ENCODE measurements around the gene ELAVL1.

ELAVL1 gene

GRCh38 chr19:8021374-8021773 is 15.9 kb upstream of the ELAVL1 start:
- DNase-seq (ENCODE audit: low read depth in 2 of 2, low spot score in 1 of 2), result no peak

- DNase-seq (ENCODE audit: low read depth in 2 of 2, low spot score in 1 of 2), result no peak
Measured at GRCh38 chr19:8020681-8021080, 15.2 kb upstream of the ELAVL1 start.

- no peak for DNase-seq (ENCODE audit: low read depth in 2 of 2, low spot score in 1 of 2)
Measured at GRCh38 chr19:8017808-8018207, 12.4 kb upstream of the ELAVL1 start.

- peak in 1 of 2 donors; percentile 16 for DNase-seq (ENCODE audit: low read depth in 2 of 2, low spot score in 1 of 2)
Measured at GRCh38 chr19:8004723-8005513, 523 bp downstream of the ELAVL1 start.

GRCh38 chr19:8004001-8004400 is 1.4 kb downstream of the ELAVL1 start:
- no peak for DNase-seq (ENCODE audit: low read depth in 2 of 2, low spot score in 1 of 2)

- DNase-seq (ENCODE audit: low read depth in 2 of 2, low spot score in 1 of 2), result peak; percentile 30 to 36
Measured at GRCh38 chr19:8001995-8002849, 3.2 kb downstream of the ELAVL1 start.

GRCh38 chr19:8001651-8001994 is 3.8 kb downstream of the ELAVL1 start:
- DNase-seq (ENCODE audit: low read depth in 2 of 2, low spot score in 1 of 2), result no peak

GRCh38 chr19:8000298-8001038 is 5.0 kb downstream of the ELAVL1 start:
- no peak for DNase-seq (ENCODE audit: low read depth in 2 of 2, low spot score in 1 of 2)

GRCh38 chr19:7999376-7999775 is 6.1 kb downstream of the ELAVL1 start:
- no peak for DNase-seq (ENCODE audit: low read depth in 2 of 2, low spot score in 1 of 2)

GRCh38 chr19:7997809-7998480 is 7.5 kb downstream of the ELAVL1 start:
- no peak for DNase-seq (ENCODE audit: low read depth in 2 of 2, low spot score in 1 of 2)

GRCh38 chr19:7996883-7997282 is 8.6 kb downstream of the ELAVL1 start:
- DNase-seq (ENCODE audit: low read depth in 2 of 2, low spot score in 1 of 2), result no peak

- DNase-seq (ENCODE audit: low read depth in 2 of 2, low spot score in 1 of 2), result no peak
Measured at GRCh38 chr19:7995810-7996158, 9.7 kb downstream of the ELAVL1 start.

GRCh38 chr19:7994928-7995809 is 10.3 kb downstream of the ELAVL1 start:
- no peak for DNase-seq (ENCODE audit: low read depth in 2 of 2, low spot score in 1 of 2)

GRCh38 chr19:7994114-7994513 is 11.3 kb downstream of the ELAVL1 start:
- DNase-seq (ENCODE audit: low read depth in 2 of 2, low spot score in 1 of 2), result no peak

- no peak for DNase-seq (ENCODE audit: low read depth in 2 of 2, low spot score in 1 of 2)
Measured at GRCh38 chr19:7993560-7993959, 11.9 kb downstream of the ELAVL1 start.

GRCh38 chr19:7992575-7992974 is 12.9 kb downstream of the ELAVL1 start:
- no peak for DNase-seq (ENCODE audit: low read depth in 2 of 2, low spot score in 1 of 2)

- no peak for DNase-seq (ENCODE audit: low read depth in 2 of 2, low spot score in 1 of 2)
Measured at GRCh38 chr19:7989071-7989575, 16.3 kb downstream of the ELAVL1 start.

GRCh38 chr19:7988307-7988706 is 17.1 kb downstream of the ELAVL1 start:
- DNase-seq (ENCODE audit: low read depth in 2 of 2, low spot score in 1 of 2), result no peak

- no peak for DNase-seq (ENCODE audit: low read depth in 2 of 2, low spot score in 1 of 2)
Measured at GRCh38 chr19:7987114-7987768, 18.2 kb downstream of the ELAVL1 start.
